Endothelial cell (in vitro differentiated cells): ENCODE results near the gene DPPA3. TPM values are rescaled to one million over a fixed set of nuclear protein-coding genes. Genes with fewer than 3 reads are reported as not detected.

Experiments
- total RNA-seq: library from RNA; stranded (reverse); fragmentation: NEBNext Ultra II Directional; extraction: Animal tissue kit (Norgen Biotek cat#: 25700); gene quantifications from one replicate; pipeline ENCODE4 v1.2.1, GENCODE V29; 2021; ENCODE audit not compliant: unreplicated experiment

Gene DPPA3
- total RNA-seq, 1 donor from 2014 or later: 0.26 TPM

Other genes with a start within 250 kb of the DPPA3 start
- 0.90 TPM for gene CD163, start 207.7 kb upstream of the DPPA3 start, total RNA-seq
- not detected for gene APOBEC1, start 45.5 kb upstream of the DPPA3 start, total RNA-seq
- 77.7 TPM for gene GDF3, start 15.7 kb upstream of the DPPA3 start, total RNA-seq
- gene CLEC4C, start 35.9 kb downstream of the DPPA3 start, total RNA-seq: not detected
- gene NANOGNB, start 53.8 kb downstream of the DPPA3 start, total RNA-seq: not detected
- gene NANOG, start 78.0 kb downstream of the DPPA3 start, total RNA-seq: 4.5 TPM
- gene SLC2A14, start 161.5 kb downstream of the DPPA3 start, total RNA-seq: 0.64 TPM
- gene SLC2A3, start 224.8 kb downstream of the DPPA3 start, total RNA-seq: 562 TPM